ENCODE measurements around the gene KRT80. TPM values are rescaled to one million over a fixed set of nuclear protein-coding genes. Genes with fewer than 3 reads are reported as not detected.

KRT80 gene
- total RNA-seq, 1 donor from 2014 or later: 0.39 TPM

DNA sequence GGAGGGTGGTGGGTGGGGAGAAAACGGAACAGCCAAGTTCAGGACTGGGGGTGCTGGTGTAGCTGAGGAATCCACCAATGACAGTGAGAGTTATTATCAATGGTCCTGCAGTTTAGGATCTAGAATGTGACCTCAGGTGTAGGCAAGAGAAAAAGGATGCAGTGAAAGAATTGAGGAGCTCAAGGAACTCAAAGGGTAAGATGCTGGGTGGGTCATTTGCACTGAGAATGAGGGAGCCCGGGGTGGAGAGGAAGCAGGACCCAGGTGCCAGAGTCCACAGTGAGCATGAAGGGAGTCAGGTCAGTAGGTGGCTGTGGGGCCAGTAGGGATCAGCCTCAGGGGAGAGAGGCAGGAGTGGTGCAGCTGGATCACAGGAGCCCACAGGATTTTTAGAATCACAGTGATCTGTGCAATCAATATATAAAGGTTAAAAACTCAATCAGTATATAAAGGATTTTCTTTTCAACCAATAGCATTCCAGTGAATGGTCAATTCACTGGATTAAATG lies 38.1 kb upstream of the KRT80 start:
- DNase-seq (ENCODE audit: low read depth in 2 of 2): no peak

- no peak for DNase-seq (ENCODE audit: low read depth in 2 of 2)
Measured at GRCh38 chr12:52228931-52229330, 37.1 kb upstream of the KRT80 start.

DNA sequence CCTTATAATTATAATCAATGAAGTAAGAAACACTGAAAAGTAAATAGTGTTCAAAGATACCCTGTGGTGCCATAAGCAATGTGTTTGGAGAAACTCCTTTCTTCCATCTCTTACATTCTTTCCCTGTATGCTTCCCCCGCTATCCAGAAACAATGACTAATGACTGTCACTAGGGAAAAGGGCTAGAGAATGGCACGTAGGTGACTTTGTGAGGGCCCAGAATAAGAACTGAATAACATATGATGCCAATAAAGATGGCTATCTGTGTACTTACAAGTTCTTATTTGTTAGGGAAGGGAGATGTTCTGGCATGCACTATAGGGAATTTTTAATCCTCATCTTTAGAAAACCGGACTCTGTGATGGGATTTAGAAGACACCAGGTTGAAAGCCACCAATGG lies 36.6 kb upstream of the KRT80 start:
- no peak for DNase-seq (ENCODE audit: low read depth in 2 of 2)

DNA sequence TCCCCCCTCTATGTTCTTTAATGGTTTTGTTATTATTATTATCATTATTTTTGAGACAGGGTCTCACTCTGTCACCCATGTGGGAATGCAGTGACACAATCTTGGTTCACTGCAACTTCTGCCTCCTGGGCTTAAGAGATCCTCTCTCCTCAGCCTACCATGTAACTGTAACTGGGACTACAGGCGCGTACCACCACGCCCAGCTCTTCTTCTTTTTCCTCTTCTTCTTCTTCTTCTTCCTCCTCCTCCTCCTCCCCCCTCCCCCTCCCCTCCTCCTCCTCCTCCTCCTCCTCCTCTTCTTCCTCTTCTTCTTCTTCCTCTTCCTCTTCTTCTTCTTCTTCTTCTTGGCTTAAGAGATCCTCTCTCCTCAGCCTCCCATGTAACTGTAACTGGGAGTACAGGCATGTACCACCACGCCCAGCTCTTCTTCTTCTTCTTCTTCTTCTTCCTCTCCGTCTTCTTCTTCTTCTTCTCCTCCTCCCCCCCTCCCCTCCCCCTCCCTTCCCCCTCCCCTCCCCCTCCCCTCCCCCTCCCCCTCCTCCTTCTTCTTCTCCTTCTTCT lies 35.9 kb upstream of the KRT80 start:
- DNase-seq (ENCODE audit: low read depth in 2 of 2): no peak

DNA sequence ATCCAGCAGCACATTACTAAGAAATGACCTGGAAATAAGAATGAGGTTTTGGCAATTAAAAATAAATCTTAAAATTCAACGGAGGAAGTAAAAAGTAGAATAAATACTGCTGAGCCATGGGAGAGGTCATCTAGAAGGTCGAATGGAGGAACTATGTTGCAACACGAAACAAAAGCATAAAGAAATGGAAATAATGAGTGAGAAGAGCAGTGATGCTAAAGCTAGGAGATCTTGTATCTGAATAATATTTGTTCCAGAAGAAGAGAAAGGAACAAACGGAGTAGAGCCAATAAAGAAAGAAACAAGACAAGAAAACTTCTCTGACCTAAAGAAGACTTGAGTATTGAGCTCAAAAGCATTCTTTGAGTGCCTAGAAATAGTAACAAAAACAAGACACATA lies 34.6 kb upstream of the KRT80 start:
- DNase-seq (ENCODE audit: low read depth in 2 of 2): peak in 1 of 2 donors; percentile 32

DNA sequence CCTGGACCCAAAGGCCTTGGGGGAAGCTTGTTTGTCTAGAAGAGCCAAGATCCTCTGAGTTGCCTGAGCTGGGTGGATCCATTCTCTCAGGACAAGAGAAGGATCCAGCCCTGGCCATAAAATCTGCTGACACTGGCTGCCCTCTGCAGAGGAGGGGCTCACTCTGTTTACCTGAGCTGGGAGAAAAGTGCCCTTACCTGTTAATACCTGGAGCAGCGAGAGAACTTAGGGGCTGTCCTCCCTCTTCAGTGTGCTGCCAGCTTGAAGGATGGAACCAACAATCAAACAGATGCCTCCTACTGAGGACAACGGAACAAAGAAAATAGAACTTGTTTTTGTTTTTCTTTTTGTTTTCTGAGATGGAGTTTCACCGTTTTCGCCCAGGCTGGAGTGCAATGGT lies 33.9 kb upstream of the KRT80 start:
- DNase-seq (ENCODE audit: low read depth in 2 of 2): no peak

- DNase-seq (ENCODE audit: low read depth in 2 of 2): no peak
Measured at GRCh38 chr12:52224151-52224550, 32.3 kb upstream of the KRT80 start.

DNA sequence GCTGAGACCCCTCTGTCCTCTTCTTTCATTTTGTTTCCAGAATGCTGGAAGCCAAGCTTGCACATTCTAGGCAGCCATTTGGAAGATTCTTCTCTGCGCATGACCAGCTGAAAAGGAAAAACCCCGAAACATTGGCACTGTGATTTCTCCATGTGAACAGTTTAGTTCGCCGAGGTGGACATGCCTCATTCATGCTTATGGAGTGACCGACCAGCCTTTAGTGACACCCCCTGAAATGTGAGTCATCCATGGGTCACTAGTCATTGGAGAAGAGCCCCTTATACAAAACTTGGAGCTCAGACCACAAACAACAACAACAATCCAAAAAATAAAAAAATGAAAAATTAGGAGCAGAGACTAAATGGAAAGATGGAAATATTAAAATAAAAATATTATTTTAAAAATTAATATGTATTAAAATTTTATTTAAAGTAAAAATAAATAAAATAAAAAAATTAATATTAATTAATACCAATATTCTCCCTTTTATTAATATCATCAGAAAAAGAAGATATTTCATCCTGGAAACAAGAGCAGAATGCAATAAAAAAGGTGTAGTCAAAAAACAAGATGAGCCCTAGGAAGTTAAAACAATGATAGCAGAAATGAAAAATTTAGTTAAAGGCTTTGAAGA lies 31.7 kb upstream of the KRT80 start:
- DNase-seq (ENCODE audit: low read depth in 2 of 2): no peak

DNA sequence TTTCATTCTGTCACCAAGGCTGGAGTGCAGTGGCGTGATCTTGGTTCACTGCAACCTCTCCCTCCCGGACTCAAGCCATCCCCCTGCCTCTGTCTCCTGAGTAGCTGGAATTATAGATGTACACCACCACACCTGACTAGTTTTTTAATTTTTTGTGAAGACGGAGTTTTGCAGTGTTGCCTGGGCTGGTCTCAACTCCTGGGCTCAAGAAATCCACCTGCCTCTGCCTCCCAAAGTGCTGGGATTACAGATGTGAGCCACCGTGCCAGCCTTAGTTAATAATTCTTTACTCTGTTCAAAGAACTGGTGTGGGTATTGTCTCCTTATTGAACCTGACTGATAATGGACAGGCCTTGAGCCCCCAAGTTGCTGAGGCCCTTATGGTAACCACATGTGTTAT lies 30.9 kb upstream of the KRT80 start:
- no peak for DNase-seq (ENCODE audit: low read depth in 2 of 2)

DNA sequence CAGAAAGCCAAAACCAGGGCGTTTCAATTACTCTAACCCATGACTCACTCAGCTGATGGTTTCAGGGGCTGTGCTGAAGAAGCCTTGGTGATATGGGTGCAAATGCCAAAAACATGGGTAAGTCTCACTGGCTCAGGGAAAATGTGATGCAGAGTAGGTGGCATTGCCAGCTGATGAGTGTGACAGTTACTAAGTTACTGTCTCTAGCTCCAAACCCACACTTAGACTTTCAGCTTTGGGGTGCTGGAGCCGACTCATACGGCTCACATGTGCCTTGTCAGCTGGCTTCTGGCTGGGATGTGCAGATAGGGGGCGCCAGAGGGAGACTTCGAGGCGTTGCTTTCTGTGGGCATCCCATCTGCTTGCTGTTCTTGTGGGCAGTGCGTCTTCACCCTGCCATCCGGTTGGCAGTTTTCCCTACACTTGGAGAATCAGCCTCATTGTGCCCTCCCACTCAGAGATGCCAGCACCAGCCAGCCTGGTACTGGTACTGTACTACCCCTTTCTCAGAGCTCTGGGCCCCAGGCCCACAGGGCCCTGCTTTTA lies 30.2 kb upstream of the KRT80 start:
- DNase-seq (ENCODE audit: low read depth in 2 of 2): peak in 1 of 2 donors; percentile 55

DNA sequence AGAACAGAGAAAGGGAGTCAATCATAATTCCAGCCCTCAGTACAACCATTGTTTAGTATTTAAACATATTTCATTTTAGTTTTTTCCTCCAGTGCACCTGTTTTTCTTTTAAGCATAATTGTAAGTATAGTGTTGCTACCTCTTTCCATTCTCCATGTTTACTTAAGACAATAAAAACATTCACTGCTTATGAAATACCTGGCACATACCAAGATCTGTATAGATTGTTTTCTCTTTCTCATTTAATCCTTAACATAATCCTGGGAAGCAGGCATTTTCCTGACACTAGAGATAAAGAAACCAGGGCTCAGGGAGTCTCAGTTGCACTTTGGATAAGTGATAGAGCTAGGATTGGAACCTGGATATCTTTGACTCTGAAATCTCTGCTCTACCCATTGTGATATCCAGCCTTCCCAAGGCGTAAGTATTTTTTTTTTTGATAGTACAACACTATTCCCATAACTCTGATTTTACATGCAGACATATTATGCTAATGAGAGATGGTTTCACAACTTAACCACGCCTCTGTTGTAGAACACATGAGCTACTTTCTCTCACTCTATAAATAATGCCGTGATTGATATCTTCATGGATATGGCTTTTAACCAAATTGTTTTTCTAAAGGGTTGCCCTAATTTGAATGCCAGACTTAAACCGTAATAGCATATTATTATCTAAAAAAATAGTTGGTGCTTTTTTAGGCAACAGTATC lies 29.4 kb upstream of the KRT80 start:
- no peak for DNase-seq (ENCODE audit: low read depth in 2 of 2)

DNA sequence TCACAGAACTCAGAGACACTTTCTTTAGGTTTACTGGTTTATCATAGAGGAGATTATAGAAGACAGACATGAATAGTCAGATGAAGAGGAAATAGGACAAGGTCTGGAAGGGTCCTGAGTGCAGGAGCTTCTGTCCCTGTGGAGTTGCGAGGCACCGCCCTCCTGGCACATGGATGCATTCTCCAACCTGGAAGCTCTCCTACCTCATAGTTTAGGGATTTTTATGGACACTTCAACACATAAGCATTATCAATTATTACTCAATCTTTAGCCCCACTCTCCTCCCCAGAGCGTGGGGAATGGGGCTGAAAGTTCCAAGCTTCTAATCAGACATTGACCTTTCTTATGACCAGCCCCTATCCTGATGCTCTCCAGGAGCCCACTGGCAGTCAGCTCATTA lies 28.7 kb upstream of the KRT80 start:
- DNase-seq (ENCODE audit: low read depth in 2 of 2): no peak

GRCh38 chr12:52218001-52218400 lies 26.2 kb upstream of the KRT80 start:
- no peak for DNase-seq (ENCODE audit: low read depth in 2 of 2)

DNA sequence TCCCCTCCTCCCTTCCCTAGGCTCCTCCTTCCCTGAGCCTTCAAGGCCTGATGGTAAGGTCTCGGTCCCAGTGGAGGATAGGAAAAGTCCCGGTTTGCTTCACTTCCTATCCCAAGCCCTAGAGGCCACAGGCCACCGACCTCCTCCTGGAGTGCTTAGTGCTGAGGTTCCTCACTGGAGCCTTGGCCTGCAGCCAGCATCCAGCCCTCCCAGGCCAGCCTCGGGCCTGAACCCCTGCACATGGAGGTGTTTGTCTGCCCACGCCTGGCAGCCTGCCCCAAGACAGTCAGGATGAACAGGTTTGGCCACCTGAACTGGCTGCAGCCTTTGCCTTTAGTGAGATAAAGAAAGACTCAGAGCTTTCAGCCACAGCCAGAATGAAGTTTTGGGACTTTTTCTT lies 25.4 kb upstream of the KRT80 start:
- peak in 1 of 2 donors; percentile 57 for DNase-seq (ENCODE audit: low read depth in 2 of 2)

GRCh38 chr12:52216807-52217206 lies 25.0 kb upstream of the KRT80 start:
- DNase-seq (ENCODE audit: low read depth in 2 of 2): peak; percentile 35 to 48

- peak in 1 of 2 donors; percentile 53 for DNase-seq (ENCODE audit: low read depth in 2 of 2)
Measured at GRCh38 chr12:52216100-52216499, 24.3 kb upstream of the KRT80 start.

- DNase-seq (ENCODE audit: low read depth in 2 of 2): peak; percentile 68 to 94
Measured at GRCh38 chr12:52215587-52216031, 23.8 kb upstream of the KRT80 start.

GRCh38 chr12:52214421-52214802 lies 22.6 kb upstream of the KRT80 start:
- no peak for DNase-seq (ENCODE audit: low read depth in 2 of 2)

DNA sequence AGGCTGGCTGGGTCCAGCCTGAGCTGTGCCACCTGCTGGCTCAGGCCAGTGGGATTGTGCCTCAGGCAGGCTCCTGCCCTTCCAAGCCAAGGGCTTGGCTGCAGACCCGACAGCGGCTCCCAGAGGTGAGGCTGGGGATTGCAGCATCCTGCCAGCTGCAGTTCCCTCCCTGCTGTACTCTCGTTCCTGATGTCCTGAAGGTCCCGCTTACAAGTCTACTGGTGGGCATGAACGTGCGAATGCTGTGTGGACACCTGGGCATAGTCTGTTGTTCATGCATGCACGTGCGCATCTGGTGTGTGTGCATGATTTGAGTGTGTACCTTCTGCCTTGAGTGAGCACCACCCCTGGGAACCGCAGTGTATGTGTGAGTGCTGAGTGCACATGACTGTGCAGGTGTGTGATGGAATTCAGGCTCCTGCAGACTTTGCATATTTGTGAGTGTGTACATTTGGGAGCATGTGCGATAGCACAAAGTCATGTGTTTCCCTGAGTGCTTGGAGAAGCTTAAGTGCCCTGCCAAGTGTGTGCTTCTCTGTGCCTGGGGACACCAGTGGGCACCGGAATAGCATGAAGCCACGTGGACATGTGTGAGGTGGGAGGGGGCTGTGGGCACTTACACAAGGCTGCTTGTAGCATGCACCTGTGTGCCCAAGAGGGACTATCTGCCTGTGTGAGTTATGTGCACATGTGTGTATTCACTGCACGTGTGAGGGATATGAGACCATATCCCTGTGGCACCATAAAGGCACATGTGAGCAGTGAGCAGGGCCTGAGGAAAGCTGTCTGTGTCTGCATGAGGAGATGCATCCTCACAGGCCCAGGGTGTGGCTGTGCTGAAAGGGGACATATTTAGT lies 22.0 kb upstream of the KRT80 start:
- peak; percentile 68 to 87 for DNase-seq (ENCODE audit: low read depth in 2 of 2)

- no peak for DNase-seq (ENCODE audit: low read depth in 2 of 2)
Measured at GRCh38 chr12:52212701-52213563, 21.1 kb upstream of the KRT80 start.

Measured in dermis microvascular lymphatic vessel endothelial cell (primary cell).